Stimulated activated CD8-positive, alpha-beta memory T cell treated with anti-CD3 and anti-CD28 coated beads, Interleukin-7, amount 100 ng/mL, for 48 hours (primary cell): ENCODE measurements around the gene RASGRF2.

Experiments used
- DNase-seq, 2 donors: peaks; one replicate each; pipeline ENCODE4 v3.0.0-alpha.2; 2020; ENCODE audit warnings: low read depth in 1 of 2; ENCODE audit errors: extremely low read depth in 1 of 2

The RASGRF2 gene

GRCh38 chr5:80941496-80941895, 18.7 kb upstream of the RASGRF2 start:
- DNase-seq = no peak

- DNase-seq = no peak
Measured at GRCh38 chr5:80951366-80951765, 8.8 kb upstream of the RASGRF2 start.

DNA sequence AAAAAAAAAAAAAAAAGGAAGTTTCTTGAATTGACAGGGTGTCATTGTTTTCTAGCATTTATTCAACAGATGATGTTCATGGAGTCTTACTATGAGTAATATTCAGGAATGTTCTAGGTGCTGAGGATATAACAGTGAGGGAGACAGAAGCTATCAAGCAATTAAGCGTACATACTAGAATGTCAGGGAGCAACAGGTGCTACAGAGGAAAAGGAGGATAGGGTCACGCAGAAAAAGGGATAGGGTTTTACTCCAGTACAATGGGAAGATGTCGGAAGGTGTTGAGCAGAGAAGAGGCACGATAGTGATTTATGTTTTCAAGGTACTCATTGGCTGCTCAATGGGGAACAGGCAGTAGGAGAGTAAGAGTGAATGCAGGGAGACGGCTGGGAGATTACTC, 6.6 kb upstream of the RASGRF2 start:
- DNase-seq = no peak

DNA sequence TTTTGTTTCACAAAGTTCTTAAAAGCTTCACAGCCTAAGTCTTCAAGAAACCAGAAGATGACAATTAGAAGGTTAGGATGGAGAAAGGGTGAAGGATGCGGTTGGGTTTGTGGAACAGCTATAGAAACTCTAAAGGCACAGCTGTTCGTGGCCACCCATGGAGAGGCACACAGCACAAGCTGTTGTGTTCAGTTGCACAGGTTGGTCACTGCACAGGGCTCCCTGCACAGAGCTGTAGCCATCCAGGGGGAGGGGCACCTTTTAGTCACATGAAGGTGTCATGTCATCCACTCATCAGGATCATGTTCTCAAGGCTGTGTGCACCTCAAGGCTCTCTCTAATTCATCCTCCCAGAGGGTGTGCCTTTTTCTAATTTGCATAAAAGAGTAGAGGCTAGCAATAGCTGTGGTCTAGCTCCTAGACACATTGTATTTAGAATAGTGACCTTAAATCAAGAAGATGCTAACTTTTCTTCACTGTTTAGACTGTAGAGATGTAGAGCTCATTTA, 5.0 kb upstream of the RASGRF2 start:
- DNase-seq = no peak

- no peak for DNase-seq
Measured at GRCh38 chr5:80956272-80956671, 3.9 kb upstream of the RASGRF2 start.

GRCh38 chr5:80957031-80957761, 3.0 kb upstream of the RASGRF2 start:
- no peak for DNase-seq

- DNase-seq = no peak
Measured at GRCh38 chr5:80958616-80959015, 1.5 kb upstream of the RASGRF2 start.

DNA sequence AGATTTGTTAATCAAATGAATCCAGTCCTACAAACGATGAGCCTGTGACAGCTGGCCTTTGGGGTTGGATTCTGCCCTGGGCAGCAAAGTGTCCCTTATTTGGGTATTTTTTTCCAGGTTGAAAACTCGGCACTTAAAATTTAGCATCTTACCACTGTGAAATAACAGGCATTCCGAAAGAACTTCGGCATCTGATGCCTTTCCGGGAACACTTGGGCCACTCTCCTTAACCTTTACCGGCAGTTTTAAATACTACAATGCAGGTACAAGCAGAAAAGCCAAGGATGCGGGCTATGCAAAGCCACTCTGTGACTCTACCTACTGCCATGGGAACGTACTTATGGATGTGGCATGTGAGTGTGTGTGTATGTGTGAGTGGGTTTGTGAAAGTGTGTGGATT, 1.0 kb upstream of the RASGRF2 start:
- DNase-seq = no peak

DNA sequence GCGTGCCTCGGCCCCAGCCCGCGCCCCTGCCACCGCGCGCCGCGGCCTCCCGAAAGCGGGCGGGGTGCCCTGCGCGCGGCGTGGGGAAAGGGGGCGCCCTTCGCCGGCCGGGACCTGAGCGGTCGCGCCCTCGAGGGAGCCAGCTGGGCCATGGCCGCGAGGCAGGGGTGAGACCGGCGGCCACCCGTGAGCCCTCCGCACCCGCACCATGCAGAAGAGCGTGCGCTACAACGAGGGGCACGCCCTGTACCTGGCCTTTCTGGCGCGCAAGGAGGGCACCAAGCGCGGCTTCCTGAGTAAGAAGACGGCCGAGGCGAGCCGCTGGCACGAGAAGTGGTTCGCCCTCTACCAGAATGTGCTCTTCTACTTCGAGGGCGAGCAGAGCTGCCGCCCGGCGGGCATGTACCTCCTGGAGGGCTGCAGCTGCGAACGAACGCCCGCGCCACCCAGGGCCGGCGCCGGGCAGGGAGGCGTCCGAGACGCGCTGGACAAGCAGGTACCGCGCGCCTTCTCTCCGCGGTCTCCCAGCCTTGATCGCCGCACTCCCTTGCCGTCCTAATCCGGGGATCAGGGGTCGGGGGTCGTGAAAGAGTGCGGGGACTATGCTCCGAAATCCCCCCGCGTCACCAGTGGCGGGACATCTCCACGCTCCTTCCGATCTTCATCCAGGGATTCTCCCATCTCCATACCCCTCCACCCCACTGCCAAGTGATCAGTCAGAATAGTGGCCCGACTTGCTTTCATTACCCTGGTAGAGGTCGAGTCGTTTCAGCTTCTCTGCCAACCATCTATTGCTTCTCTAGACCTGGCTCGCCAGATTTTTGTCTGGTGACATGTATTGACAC, 590 bp downstream of the RASGRF2 start:
- DNase-seq = peak; percentile 24 to 30

DNA sequence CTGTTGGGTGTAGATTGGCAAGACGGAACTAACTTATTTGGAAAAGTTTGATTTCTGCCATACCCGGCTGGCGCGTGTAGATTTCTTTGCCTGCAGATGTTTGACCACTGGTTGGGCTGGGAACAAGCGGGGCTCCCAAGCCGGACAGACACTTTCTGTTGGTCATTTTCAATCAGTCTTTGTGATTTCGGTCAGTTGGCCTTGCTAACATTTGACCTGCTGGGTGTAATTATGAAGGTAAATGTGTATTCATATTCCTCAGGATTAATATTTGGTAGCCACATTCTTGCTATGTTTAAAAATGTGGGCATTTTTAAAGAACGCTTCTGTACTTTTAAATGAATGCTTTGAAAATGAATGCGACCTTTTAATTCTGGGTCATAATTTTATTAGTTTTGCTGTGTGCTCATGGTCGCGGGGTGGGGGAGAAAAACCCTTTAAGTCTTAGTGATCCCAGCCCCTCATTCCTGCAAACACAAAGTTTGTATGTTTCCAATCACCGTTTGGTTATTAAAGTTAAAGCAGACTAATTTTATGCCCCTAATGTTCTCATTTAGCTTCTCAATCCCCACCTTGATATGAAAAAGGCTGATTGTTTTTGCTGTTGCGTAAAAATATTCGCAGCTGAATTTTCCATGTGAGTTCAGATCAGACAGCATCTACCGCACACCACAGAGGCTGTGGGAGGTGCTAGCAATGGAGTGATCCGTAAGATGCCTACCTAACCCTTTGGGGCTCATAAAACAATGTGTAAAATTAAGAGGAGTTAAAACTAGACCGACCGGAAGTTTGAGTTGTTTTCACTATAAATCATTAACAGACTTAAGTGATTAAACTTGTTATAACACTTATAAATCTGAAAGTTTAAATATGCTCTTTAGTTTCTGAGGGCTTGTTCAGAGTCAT, 1.5 kb downstream of the RASGRF2 start:
- DNase-seq = peak in 1 of 2 donors; percentile 57

GRCh38 chr5:80962630-80963520, 2.7 kb downstream of the RASGRF2 start:
- no peak for DNase-seq

DNA sequence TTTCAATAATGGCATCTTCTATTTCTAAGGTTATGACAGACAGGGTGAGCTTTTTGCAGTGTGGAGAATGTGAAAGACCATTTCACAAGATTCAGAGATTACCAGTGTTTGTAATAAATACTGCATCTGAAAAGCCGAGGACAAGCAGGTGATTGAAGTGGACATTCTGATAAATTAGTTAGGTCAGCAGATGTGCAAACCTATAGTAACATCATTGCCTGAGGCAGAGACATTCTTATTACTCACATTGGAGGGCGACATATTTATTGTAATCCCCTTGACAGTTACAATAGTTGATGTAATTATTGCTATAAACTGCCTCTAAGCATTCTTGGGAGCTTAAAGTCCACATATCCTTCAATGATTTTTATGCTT, 3.3 kb downstream of the RASGRF2 start:
- no peak for DNase-seq

DNA sequence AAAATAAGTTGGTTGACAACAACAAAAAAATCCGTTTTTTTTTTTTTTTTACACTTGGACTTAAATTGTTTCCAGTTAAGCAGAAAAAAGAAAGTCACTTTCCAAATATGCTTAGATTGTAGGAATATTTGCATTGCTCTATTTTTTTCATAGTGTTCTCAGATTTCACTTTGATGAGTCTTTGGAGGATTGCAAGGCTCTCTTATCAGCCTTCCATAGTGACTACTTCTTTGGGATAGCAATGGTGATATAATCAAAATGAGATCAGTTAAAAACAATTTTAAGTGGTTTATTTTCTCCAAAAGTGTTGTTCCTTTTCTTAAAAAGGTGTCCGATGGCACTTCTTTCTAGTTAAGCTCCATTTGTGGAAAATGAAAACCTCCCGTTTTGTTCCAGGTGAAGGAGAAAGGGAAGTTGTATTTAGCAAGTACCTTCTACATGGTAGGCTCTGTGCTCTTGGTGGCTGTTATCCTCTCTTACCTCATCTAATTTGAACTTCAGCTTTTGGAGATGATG, 3.9 kb downstream of the RASGRF2 start:
- DNase-seq = no peak

- DNase-seq = no peak
Measured at GRCh38 chr5:80964491-80964890, 4.3 kb downstream of the RASGRF2 start.

DNA sequence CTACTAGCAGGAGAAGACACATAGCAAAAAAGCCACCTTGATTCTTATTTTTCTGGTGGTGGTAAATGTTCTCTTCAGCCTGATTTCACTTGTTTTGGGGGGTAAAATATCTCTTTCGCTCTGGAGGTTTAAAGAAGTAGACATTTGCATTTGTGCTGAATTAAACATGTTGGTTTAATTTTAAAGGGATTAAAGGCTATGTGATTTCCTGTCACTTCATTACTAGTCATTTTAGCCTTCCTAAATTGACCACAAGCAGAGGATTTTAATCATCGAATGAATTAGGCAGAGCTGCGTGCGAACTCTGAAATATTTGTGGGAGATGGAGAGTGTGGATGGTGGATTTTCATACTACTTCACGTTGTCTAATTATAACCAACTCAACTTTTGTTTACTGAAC, 4.8 kb downstream of the RASGRF2 start:
- DNase-seq = no peak

- no peak for DNase-seq
Measured at GRCh38 chr5:80967500-80968181, 7.5 kb downstream of the RASGRF2 start.

GRCh38 chr5:80973027-80973426, 12.9 kb downstream of the RASGRF2 start:
- DNase-seq = no peak

DNA sequence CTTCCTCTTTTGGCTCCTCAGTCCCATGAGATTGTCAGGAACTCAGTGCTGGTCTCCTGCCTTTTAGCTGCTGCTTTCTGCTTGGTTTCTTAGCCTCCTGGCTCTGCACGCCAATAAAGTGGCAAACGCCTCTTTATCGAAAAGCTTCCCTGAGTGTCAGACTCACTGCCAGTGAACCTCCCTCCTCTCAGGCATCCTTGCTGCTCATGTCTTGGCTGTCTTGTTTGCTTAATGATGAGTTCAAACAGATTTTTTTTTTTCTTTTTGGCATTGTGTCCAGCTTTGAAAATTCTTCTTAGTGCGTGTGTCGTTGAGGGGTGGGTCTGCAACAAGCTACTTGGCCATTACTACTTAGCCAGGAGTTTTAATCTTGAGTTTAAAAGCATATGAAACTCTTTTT, 14.9 kb downstream of the RASGRF2 start:
- no peak for DNase-seq

GRCh38 chr5:80976985-80977384, 16.8 kb downstream of the RASGRF2 start:
- no peak for DNase-seq
